Gastroesophageal sphincter (tissue), 4 donors: ENCODE results near the gene CAMKMT. TPM values are rescaled to one million over a fixed set of nuclear protein-coding genes. Genes with fewer than 3 reads are reported as not detected.

Source experiments
- ATAC-seq: fragments of 150-250 bp; one replicate; pipeline ENCODE4 v1.9.1; 2016; ENCODE audit warnings: mild to moderate bottlenecking, moderate library complexity
- H3K27ac ChIP-seq, 4 donors: fragments of 200-600 bp; sonication (generic) in 3 of 4; 1 replicate in 3 of 4; 2 replicates in 1 of 4; pipeline ENCODE4 v1.5.1; 2016 to 2019
- H3K27me3 ChIP-seq: fragments of 200-600 bp; sonication (generic); one replicate; pipeline ENCODE4 v1.5.1; 2019
- H3K36me3 ChIP-seq, 2 donors: fragments of 200-600 bp; sonication (generic); one replicate each; pipeline ENCODE4 v1.5.1; 2019; ENCODE audit warnings: control low read depth in 1 of 2
- H3K4me1 ChIP-seq, 3 donors: fragments of 200-600 bp; sonication (generic); 1 replicate in 2 of 3; 2 replicates in 1 of 3; pipeline ENCODE4 v1.5.1; 2016 to 2019; ENCODE audit warnings: control low read depth in 2 of 3
- H3K4me3 ChIP-seq, 2 donors: fragments of 200-600 bp; sonication (generic); one replicate each; pipeline ENCODE4 v1.5.1; 2019; ENCODE audit warnings: mild to moderate bottlenecking in 1 of 2, moderate library complexity in 1 of 2
- H3K9me3 ChIP-seq, 3 donors: fragments of 200-600 bp; sonication (generic); one replicate each; pipeline ENCODE4 v1.5.1; 2017 to 2019; ENCODE audit warnings: control low read depth in 2 of 3
- CTCF ChIP-seq, 4 experiments: fragments of 200-600 bp in 2 of 4; fragments of 450-650 bp in 2 of 4; sonication (generic) in 1 of 4; IDR thresholded peaks; one replicate each; pipeline ENCODE4 v1.5.1; 2017 to 2019; ENCODE audit warnings: antibody characterized with exemption in 4 of 4, mild to moderate bottlenecking in 2 of 4, moderate library complexity in 2 of 4
- EP300 ChIP-seq: sonication (generic); formaldehyde crosslinking; IDR thresholded peaks from one replicate; pipeline ENCODE4 v1.6.1; 2017; ENCODE audit warnings: antibody characterized with exemption, mild to moderate bottlenecking
- POLR2A ChIP-seq, 2 donors: fragments of 450-650 bp; IDR thresholded peaks; one replicate each; pipeline ENCODE4 v1.6.1; 2017; ENCODE audit warnings: antibody characterized with exemption in 2 of 2, mild to moderate bottlenecking in 2 of 2, moderate library complexity in 1 of 2
- POLR2AphosphoS5 ChIP-seq: sonication (generic); formaldehyde crosslinking; IDR thresholded peaks from one replicate; pipeline ENCODE4 v1.6.1; 2017; ENCODE audit warnings: antibody characterized with exemption
- WGBS, 2 donors: methylation state at CpG; one replicate each; pipeline ENCODE4 v1.1.5; 2018; ENCODE audit warnings: low coverage in 1 of 2; 5-methylcytosine and 5-hydroxymethylcytosine counted together
- total RNA-seq, 4 donors: library from RNA; depleted of rRNA; stranded (reverse); fragments of >200 nt; gene quantifications; one replicate each; pipeline ENCODE4 v1.1.0, GENCODE V29; 2016

The CAMKMT gene
- total RNA-seq, 4 donors from 2014 or later: 4.2 to 19.5 (median 11.0) TPM

- H3K27ac ChIP-seq: no peak overlapping the region
- no peaks in the 10 kb centered on the region for H3K9me3 ChIP-seq
- H3K36me3 ChIP-seq: no peaks in the 10 kb centered on the region
- peaks cover 0 to 13% (median 0%) of the 10 kb centered on the region in 3 donors for H3K4me1 ChIP-seq
- no peak for ATAC-seq
- WGBS, 2 donors: 87 to 90% methylated on average over 9 of the region's 9 CpGs
- no peak overlapping the region for H3K4me3 ChIP-seq
- no peak for TF ChIP-seq EP300
- no peak for TF ChIP-seq CTCF (IDR thresholded peaks at IDR 0.05)
- TF ChIP-seq POLR2AphosphoS5: no peak
- no peak for TF ChIP-seq POLR2A (IDR thresholded peaks at IDR 0.05)
- peaks cover 14% of the 10 kb centered on the region for H3K27me3 ChIP-seq
Measured at GRCh38 chr2:44772131-44772530, 410.4 kb downstream of the CAMKMT start.

GRCh38 chr2:44772669-44773378 is 411.1 kb downstream of the CAMKMT start:
- Histone ChIP-seq H3K4me3 (no peak overlapping the region), H3K4me1 (peaks cover 0 to 18% (median 0%) of the 10 kb centered on the region in 3 donors), H3K27me3 (peaks cover 7% of the 10 kb centered on the region), H3K9me3 (no peaks in the 10 kb centered on the region), H3K36me3 (no peaks in the 10 kb centered on the region), H3K27ac (no peak overlapping the region)
- TF ChIP-seq POLR2A (IDR thresholded peaks at IDR 0.05): no peak
- no peak for TF ChIP-seq EP300
- TF ChIP-seq CTCF (IDR thresholded peaks at IDR 0.05): no peak
- no peak for TF ChIP-seq POLR2AphosphoS5
- no peak for ATAC-seq
- WGBS, 2 donors: 81 to 94% methylated on average over 2 of the region's 2 CpGs

GRCh38 chr2:44774826-44775492 is 413.2 kb downstream of the CAMKMT start:
- no peak for ATAC-seq
- Histone ChIP-seq H3K36me3 (no peaks in the 10 kb centered on the region), H3K4me1 (peaks cover 0 to 18% (median 0%) of the 10 kb centered on the region in 3 donors), H3K27me3 (no peaks in the 10 kb centered on the region), H3K27ac (no peak overlapping the region), H3K9me3 (peaks cover 0 to 4% (median 0%) of the 10 kb centered on the region in 3 donors), H3K4me3 (no peak overlapping the region)
- WGBS, 2 donors: 94 to 96% methylated on average over 2 to 4 of the region's 4 CpGs
- no peak for TF ChIP-seq POLR2A (IDR thresholded peaks at IDR 0.05)
- TF ChIP-seq CTCF (IDR thresholded peaks at IDR 0.05): no peak
- TF ChIP-seq POLR2AphosphoS5: no peak

- Histone ChIP-seq H3K27me3 (no peaks in the 10 kb centered on the region), H3K4me3 (no peak overlapping the region), H3K36me3 (no peaks in the 10 kb centered on the region), H3K4me1 (peaks cover 0 to 18% (median 0%) of the 10 kb centered on the region in 3 donors), H3K9me3 (peaks cover 0 to 20% (median 0%) of the 10 kb centered on the region in 3 donors), H3K27ac (no peak overlapping the region)
- TF ChIP-seq EP300 (no peak), CTCF (IDR thresholded peaks at IDR 0.05) (no peak), POLR2A (IDR thresholded peaks at IDR 0.05) (no peak), POLR2AphosphoS5 (no peak)
- 45 to 51% methylated on average over 6 of the region's 6 CpGs for WGBS, 2 donors
- ATAC-seq: no peak
Measured at GRCh38 chr2:44777036-44777435, 415.3 kb downstream of the CAMKMT start.

- Histone ChIP-seq H3K9me3 (peaks cover 0 to 25% (median 0%) of the 10 kb centered on the region in 3 donors), H3K36me3 (no peaks in the 10 kb centered on the region), H3K4me1 (peaks cover 0 to 18% (median 0%) of the 10 kb centered on the region in 3 donors), H3K4me3 (no peak overlapping the region), H3K27ac (no peak overlapping the region), H3K27me3 (no peaks in the 10 kb centered on the region)
- WGBS, 2 donors: 12 to 27% methylated on average over 9 to 11 of the region's 11 CpGs
- TF ChIP-seq POLR2A (IDR thresholded peaks at IDR 0.05): no peak
- no peak for TF ChIP-seq CTCF (IDR thresholded peaks at IDR 0.05)
- TF ChIP-seq POLR2AphosphoS5: no peak
- ATAC-seq: no peak
Measured at GRCh38 chr2:44777537-44777936, 415.8 kb downstream of the CAMKMT start.
